NB4 (cell line): Measurements from ENCODE around the gene TMEM132E.

Experiments
- DNase-seq: peaks from one replicate; pipeline ENCODE4 v3.0.0; 2010; ENCODE audit warnings: low read depth
- H3K4me3 ChIP-seq: one replicate; pipeline ENCODE4 v1.5.1; 2011; ENCODE audit warnings: mild to moderate bottlenecking, low read depth, low read length, moderate library complexity
- MYC ChIP-seq: IDR thresholded peaks from 2 replicates; pipeline ENCODE4 v1.6.1; 2011; ENCODE audit warnings: low read depth, low read length
- POLR2A ChIP-seq: IDR thresholded peaks from 2 replicates; pipeline ENCODE4 v1.6.1; 2011; ENCODE audit warnings: mild to moderate bottlenecking; ENCODE audit not compliant: insufficient read length; ENCODE audit errors: extremely low read depth
- TF ChIP-seq, protein P1 (sequence below): IDR thresholded peaks from one replicate; pipeline ENCODE4 v1.5.1; 2012; ENCODE audit warnings: low read depth, low read length
- TF ChIP-seq, protein P2 (sequence below): IDR thresholded peaks from 2 replicates; pipeline ENCODE4 v1.6.1; 2011; ENCODE audit warnings: low read depth, low read length

The TMEM132E gene

DNA sequence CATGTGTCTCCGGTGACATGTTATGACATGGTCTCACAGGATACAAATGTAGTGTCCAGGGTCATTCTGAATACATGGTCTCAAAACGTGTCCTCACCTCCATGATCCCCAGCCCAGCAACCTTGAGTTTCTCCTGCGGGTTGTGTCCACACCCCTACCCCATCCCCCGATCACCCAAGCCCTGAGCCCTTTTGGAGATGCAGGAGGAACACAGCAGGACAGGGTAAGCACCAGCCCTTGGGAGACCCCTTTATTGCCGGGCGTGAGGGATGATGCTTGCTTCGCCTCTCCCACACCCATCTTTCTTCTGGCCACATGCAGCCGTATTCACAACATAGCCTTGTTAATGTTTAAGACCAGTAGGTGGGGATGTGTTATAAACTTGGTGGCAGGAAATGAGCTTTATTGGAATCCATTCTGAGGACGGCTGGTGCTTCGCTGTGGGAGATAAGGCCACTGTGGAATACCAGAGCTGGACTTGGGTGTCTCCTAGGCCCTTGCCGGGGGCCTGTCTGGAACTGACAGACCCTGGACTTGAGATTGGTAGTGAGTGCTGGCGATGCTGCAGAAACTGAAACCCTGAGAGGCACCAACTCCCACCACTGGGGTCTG is 5.5 kb downstream of the TMEM132E start:
- H3K4me3 ChIP-seq = no peak overlapping the region
- DNase-seq = peak; percentile 57
- TF ChIP-seq POLR2A (no peak), MYC (no peak)
- TF ChIP-seq, protein P1, sequence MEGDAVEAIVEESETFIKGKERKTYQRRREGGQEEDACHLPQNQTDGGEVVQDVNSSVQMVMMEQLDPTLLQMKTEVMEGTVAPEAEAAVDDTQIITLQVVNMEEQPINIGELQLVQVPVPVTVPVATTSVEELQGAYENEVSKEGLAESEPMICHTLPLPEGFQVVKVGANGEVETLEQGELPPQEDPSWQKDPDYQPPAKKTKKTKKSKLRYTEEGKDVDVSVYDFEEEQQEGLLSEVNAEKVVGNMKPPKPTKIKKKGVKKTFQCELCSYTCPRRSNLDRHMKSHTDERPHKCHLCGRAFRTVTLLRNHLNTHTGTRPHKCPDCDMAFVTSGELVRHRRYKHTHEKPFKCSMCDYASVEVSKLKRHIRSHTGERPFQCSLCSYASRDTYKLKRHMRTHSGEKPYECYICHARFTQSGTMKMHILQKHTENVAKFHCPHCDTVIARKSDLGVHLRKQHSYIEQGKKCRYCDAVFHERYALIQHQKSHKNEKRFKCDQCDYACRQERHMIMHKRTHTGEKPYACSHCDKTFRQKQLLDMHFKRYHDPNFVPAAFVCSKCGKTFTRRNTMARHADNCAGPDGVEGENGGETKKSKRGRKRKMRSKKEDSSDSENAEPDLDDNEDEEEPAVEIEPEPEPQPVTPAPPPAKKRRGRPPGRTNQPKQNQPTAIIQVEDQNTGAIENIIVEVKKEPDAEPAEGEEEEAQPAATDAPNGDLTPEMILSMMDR = peak; percentile 30
- TF ChIP-seq, protein P2, sequence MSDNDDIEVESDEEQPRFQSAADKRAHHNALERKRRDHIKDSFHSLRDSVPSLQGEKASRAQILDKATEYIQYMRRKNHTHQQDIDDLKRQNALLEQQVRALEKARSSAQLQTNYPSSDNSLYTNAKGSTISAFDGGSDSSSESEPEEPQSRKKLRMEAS = peak; percentile 30; the same call in 1 of the 2 replicates

DNA sequence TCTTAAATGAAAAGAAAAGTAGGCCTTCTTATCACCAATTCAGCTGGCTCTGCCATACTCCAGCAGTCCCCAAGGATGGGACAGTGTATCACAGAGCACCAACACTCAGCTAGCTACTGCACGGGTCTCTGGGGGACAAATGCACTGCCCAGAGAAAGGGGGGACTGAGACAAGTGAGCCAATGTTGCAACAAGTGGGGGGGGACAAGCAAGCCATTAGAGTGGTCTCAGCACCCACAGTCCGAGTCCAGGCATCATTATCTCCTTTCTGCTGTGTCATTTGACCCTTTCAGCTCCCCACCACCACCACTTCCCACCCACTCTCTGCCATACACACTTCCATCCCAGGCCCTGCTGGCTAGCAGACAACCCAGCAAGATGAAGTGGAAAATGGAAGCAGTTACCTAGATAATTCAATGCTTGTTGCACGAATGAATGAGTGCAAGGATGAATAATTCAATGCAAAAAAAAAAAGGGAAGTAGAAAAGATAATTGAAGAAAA is 7.0 kb downstream of the TMEM132E start:
- no peak overlapping the region for H3K4me3 ChIP-seq
- DNase-seq = no peak
- TF ChIP-seq, protein P1 = no peak
- no peak for TF ChIP-seq POLR2A
- TF ChIP-seq MYC = no peak
- TF ChIP-seq, protein P2 = no peak

DNA sequence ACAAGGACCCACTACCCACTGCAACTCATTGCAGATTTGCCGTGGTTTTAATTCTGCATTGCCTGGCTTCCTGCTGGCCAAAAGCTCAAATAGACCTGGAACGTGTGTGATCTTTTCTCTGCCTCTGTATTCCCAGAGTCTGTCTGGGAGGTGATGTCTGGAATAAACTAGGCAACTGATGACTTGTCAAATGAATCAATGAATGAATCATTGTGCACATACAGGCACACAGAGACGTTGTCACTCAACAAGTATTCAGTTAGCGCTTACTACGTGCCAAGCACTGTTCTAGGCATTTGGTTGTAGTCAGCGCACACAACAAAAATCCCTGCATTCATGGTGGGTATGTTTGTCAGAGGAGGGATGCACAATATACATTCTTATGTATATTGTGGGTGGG is 8.9 kb downstream of the TMEM132E start:
- DNase-seq = no peak
- TF ChIP-seq, protein P1 = no peak
- TF ChIP-seq, protein P2 = no peak
- TF ChIP-seq MYC (no peak), POLR2A (no peak)

DNA sequence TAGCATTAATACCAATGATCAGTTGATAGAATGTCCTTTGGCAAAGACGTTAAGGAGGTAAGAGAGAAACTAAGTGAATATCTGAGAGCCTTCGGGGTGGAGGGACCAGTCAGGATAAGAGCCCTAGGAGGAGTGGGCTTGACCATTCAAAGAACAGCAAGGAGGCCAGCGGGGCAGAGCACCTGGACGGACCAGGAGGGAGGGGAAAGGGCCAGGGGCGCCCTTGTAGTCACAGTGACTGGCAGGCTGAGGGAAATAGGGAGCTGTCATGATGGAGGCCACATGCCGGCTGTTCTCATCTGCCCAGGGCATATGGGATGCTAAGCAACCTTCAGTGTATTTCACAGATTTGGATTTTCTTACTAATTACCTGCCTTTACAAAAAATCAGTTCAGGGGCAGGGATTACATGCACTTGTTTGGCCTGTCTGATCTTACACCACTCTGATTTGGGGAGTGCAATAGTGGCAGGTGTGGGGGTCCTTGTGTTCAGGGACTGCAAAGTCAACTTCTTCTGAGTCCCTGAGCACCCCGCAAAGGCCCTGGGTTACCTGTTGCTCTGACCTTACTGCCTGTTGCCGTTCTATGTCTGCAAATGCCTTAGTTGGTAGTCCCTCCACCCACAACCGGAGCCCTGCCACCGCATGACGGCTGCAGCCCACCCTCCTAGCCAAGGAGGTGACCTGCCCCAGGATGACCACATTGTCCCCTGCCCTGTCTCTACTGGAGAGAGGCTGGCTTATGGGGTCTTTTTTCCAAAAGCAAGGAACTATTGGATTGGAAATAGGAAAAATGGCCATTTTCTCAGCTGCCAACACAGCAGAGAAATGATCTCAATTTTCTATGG is 10.0 kb downstream of the TMEM132E start:
- H3K4me3 ChIP-seq = no peak overlapping the region
- DNase-seq = no peak
- TF ChIP-seq, protein P2 = no peak
- TF ChIP-seq POLR2A = no peak
- TF ChIP-seq MYC = no peak
- TF ChIP-seq, protein P1 = no peak

More for the DNA sequence above, 8.9 kb downstream of the TMEM132E start:
- no peak overlapping the region for H3K4me3 ChIP-seq

DNA sequence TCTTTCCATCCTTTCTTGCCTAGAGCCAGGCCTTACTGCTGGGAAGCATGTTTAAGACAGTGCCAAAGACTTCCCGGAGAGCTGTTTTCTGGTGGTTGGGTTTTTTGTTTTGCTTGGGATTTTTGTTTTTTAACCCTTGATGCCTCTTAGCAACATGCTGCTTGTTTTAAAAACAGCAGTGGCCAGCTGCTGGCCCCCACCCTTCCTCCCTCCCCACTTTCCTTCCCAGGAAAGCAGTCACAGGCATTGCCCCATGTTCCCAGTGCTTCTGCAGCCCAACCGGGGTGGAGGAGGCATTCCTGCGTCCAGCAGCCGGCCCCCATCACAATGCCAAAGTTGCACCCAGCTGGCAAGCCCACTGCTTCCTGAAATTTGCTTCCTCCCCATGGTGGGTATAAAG is 12.6 kb downstream of the TMEM132E start:
- TF ChIP-seq, protein P2 = no peak
- TF ChIP-seq, protein P1 = no peak
- no peak for TF ChIP-seq POLR2A
- TF ChIP-seq MYC = no peak

More for the DNA sequence above, 12.6 kb downstream of the TMEM132E start:
- H3K4me3 ChIP-seq = no peak overlapping the region
- DNase-seq = no peak
